ENCODE results near the gene SAFB.

SAFB gene

DNA sequence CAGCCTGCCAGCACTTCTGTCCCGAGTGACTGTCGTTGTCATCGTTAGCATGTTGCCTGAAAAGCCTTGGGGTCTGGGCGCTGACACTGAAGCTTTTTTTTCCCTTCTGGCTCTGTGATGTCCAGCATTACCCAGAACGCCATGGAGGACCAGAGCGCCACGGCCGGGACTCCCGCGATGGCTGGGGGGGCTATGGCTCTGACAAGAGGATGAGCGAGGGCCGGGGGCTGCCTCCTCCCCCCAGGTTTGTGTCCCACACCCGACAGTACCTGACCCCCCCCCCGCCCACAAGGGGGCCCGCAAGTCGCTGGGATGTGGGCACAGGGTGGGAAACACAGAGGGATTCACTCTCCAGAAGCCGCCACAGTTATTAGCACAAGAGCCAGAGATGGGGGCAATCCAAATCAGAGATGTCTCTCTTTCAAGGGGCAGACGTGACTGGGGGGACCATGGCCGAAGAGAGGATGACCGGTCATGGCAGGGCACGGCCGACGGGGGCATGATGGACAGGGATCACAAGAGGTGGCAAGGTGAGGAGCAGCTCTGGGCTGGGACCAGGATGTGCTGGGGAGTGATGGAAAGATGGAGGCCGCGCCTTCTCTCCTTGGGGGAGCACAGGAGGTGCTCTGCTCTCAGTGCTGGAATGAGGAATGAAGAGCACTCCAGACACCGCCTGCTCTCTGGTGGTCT lies 44.2 kb downstream of the SAFB start:
- no peak for DNase-seq (ENCODE audit: low spot score)

DNA sequence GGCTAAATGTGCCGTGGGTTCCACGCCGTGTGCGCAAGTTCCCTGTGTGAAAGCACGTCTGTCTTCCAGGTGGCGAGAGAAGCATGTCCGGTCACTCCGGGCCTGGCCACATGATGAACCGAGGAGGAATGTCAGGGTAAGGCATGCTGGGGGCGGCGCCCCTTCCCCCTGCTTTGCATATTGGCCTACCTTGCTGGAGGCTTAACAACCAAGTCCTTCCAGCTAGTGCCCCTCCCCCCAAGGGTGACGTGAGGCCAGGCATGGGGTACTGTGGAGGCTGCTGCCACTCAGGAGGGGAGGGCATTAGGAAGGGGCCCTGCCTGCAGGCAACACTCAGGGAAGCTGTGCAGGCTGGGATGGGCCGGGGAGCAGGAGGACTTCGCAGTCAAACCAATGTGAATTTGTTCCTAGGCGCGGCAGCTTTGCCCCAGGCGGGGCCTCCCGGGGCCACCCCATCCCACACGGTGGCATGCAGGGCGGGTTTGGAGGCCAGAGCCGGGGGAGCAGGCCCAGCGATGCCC lies 44.9 kb downstream of the SAFB start:
- peak; percentile 61 for DNase-seq (ENCODE audit: low spot score)

DNA sequence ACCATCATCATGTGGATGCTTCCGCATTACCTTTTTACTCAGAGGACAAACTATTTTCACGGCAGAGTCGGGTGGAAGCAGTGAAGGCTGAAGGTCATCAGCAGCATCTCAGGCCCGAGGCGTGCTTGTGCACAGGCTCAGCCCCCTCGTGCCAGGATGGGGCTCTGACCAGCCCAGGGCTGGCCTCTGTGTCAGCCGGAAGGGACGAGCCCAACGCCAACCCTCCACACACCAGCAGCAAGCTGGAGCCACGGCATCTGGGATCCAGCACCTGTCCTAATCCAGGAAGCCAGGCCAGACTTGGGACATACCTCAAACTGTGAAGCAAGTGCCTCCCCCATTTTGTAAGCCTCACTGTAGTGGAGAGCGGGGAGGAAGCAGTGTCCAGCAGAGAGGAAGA lies 46.3 kb downstream of the SAFB start:
- DNase-seq (ENCODE audit: low spot score), result no peak

DNA sequence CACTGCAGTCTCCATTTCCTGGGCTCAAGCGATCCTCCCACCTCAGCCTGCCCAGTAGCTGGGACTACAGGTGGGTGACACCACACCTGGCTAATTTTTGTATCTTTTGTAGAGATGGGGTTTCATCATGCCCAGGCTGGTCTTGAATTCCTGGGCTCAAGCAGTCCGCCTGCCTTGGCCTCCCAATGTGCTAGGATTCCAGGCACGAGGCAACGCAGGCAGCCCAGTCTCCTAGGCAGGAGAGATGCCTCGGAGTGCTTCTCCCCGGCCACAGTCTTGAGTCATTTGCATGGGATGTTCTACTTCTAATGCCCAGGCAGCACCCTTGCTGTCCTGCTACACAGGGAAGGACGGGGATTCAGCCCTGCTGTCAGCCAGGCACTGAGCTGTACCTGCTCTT lies 48.7 kb downstream of the SAFB start:
- no peak for DNase-seq (ENCODE audit: low spot score)

DNA sequence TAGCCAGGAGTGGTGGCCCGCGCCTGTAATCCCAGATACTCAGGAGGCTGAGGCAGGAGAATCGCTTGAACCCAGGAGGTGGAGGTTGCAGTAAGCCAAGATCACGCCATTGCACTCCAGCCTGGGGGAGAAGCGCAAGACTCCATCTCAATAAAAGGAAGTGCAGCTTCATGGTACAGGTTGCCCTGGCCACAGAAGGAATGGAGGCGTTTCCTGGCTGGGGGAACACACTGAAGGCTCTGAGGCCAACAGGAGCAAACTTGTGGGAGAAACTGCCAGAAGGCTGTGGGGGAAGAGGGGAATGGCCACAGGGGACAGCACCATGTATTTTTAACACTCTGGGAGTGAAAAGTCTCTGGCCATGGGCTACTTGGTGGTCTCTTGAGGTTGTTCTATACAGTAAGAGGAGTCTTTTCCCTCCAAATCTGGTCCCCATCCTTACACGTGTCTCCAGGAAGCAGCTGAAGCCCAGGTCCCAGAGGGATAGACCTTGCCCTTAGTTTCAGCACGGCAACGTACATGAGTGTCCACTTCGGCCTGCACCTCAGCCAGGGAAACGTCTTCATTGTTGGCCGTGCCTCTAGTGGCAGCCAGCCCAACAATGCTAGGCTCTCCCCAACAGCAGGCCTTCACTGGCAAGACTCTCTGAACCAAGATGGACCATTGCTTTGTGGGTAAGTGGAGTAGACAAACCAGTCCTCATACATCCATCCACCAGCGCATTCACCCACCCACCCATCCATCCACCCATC lies 50.0 kb downstream of the SAFB start:
- DNase-seq (ENCODE audit: low spot score), result no peak

DNA sequence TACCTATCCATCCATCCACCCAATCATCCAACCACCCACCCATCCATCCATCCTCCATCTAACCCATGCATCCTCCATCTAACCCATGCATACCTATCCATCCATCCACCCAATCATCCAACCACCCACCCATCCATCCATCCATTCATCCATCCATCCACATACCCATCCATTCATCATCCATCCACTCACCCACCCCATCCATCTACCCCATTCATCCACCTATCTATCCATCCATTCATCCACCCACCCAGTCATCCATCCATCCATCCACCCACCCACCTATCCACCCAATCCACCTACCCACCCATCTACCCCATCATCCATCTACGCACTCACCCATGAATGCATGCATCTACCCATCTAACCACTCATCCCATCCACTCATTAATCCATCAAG lies 50.9 kb downstream of the SAFB start:
- no peak for DNase-seq (ENCODE audit: low spot score)

DNA sequence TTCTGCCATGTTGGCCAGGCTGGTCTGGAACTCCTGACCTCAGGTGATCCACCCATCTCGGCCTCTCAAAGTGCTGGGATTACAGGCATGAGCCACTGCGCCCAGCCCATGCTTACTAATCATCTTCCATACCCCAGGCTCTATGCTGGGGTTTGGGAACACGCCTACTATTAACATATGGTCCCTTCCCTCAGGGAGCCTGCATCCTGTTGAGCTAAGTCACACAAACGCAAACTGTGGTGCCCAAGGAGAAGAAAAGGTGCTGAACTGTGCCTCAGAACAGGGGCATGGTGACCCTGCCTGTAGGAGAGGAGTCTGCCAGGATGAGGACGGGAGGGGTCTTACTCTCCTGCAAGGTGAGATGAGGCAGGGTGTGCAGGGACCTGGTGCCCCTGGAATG lies 51.8 kb downstream of the SAFB start:
- no peak for DNase-seq (ENCODE audit: low spot score)

DNA sequence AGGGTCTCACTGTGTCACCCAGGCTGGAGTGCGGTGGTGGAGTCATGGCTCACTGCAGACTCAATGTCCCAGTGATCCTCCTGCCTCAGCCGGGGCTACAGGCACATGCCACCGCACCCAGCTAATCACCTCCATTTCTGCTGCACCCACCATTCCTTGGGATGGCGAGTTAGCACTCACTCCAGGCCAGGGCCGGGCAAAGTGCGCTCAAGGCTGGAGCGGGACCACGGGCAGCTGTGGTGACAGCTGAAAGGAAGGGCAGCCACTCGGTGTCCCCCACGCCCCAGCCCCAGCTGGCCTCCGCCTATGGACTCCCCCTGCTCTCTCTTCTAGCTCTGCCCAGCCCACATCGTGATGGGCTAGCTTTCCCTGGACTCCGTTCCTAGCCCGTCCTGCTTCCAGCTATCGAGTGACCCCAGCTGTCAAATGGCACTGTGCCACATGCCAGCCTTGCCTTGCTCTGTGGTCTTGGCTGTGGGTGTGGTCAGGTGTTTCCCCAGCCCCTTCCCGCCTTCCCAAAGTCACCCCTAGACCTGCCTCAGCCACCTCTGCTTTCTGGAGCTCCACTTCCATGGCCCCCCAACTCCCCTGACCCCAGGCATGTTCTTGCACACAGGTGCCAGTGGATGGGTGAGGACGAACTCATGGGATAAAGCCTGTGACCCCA lies 53.4 kb downstream of the SAFB start:
- no peak for DNase-seq (ENCODE audit: low spot score)

DNA sequence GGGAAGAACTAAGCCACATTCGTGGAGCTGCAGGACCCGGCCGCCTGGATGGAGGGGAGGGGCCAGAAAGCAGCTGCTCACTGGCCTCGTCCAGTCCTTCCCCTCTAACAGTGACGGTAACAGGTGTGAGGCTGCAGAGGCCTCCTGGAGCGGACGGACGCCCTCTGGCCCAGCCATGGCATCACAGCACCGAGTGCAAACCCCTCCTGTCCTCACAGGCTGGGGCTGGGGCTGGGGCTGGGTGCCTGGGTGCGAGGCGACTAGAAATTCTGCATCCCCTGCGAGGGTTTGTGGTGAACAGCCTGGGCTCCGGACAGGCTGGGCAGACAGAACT lies 53.9 kb downstream of the SAFB start:
- DNase-seq (ENCODE audit: low spot score), result no peak

DNA sequence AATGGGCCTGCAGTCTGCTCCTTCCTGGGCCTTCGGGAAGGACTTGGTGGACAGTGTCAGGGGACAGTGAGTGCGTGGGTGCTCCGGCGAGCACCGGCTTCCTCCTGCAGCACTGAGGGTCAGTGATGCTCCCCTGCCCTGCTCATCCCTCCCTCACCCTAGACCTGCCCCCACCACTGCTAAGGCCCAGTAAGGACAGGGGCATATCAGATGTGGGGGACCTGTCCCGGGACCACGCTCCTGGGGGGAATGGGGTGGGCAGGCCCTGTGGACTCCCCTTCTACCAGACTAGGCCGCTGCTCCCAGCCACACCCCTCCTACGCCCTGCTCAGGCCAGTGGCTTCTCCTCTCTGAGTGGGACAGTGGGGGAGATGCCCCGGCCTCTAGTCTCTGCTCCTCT lies 54.3 kb downstream of the SAFB start:
- DNase-seq (ENCODE audit: low spot score), result no peak

DNA sequence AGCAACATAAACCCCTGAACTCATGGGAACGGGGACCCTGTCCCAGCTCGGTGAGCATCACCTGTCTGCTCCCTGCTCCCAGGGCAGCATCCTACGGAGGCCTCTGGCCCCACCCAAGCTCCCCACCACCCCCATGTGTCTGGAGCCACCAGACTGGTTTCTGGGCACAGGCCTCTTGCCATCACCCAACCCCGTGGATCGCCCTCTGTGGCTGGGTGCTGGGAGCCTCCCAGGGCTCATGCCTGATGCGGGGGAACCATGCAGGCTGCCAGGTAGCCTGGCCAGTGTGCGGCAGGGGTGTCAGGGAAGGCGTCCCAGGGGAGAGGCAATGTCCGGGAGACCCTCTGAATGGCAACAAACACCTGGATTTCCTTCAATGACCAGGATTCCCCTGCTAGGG lies 54.7 kb downstream of the SAFB start:
- DNase-seq (ENCODE audit: low spot score), result no peak

DNA sequence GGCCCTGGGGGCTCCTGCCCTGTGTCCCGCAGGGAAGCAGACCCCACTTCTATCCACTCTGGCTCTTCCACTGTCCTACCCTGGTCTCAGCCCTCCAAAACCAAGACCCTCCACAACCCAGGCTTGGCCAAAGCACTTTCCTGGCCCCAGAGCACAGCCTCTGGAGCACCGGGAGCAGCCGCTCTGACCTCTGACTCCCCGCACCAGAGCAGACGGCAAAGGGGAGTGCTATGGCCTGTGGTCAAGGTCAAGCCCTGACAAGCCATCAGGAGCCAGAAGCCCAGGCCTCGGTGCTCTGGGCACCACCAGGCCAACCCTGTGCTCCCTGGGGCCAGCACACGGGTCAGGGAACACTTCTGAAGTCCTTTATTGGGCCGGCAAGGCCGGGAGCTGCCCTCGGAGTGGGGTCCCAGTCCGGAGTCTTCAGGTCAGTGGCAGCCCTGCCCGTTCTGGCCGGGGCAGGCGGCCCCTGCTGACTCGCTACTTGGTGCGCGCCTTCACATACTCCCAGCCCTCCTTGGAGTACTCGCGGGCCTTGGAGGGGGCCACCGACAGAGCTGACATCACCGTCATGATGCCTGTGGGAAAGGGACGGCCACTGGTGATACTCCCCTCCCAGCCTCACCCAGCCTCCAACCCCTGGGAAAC lies 55.3 kb downstream of the SAFB start:
- no peak for DNase-seq (ENCODE audit: low spot score)

DNA sequence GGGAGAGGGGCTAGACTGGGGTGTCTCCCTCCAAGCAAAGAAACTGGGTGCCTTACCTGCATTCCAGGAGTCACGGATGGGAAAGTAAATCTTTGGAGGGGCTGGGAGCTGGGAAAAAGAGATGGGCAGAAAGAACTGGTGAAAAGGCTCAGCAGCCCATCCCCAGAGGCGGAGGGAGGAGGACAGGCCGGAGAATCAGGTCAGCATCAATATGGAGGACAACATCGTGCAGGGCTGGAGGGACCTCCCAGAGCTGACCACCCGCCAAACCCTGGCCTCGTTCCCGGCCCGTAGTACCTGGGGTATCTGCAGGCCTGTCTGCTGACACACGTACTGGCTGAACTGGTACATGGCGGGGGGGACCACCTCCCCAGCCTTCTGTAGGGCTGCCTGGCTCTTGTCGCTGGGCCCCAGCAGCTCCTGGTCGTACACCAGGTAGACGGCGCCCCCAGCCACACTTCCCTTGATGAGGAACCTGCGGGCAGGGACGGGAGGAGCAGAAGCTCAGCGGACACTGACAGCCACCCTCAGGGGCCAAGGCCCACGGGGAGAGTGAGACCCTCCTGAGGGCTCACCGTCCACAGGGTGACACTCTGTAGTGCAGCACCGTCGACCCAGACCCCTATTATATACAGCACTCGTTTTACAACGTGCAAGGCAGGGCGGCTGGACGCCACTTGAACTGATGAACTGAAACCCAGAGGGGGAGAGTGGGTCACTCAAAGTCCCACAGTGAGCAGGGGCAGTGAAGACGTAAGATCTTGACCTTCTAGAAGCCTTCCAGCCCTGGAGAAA lies 56.6 kb downstream of the SAFB start:
- DNase-seq (ENCODE audit: low spot score), result no peak

DNA sequence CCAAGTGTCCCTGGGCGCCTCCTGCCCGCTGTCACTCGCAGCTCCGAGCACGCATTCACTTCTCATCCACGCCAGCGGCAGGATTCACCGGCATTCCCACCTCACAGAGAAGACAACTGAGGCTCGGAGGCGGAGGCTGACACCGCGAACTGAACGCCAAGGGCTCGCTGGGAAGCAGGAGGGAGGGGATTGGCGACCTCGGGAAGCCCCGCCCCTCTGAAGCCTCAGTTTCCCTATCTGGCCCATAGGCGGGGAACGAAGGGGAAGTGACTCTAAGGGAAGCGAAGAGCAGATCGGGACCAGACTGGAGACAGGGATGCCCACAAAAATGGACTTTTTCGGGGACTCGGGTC lies 57.2 kb downstream of the SAFB start:
- no peak for DNase-seq (ENCODE audit: low spot score)

DNA sequence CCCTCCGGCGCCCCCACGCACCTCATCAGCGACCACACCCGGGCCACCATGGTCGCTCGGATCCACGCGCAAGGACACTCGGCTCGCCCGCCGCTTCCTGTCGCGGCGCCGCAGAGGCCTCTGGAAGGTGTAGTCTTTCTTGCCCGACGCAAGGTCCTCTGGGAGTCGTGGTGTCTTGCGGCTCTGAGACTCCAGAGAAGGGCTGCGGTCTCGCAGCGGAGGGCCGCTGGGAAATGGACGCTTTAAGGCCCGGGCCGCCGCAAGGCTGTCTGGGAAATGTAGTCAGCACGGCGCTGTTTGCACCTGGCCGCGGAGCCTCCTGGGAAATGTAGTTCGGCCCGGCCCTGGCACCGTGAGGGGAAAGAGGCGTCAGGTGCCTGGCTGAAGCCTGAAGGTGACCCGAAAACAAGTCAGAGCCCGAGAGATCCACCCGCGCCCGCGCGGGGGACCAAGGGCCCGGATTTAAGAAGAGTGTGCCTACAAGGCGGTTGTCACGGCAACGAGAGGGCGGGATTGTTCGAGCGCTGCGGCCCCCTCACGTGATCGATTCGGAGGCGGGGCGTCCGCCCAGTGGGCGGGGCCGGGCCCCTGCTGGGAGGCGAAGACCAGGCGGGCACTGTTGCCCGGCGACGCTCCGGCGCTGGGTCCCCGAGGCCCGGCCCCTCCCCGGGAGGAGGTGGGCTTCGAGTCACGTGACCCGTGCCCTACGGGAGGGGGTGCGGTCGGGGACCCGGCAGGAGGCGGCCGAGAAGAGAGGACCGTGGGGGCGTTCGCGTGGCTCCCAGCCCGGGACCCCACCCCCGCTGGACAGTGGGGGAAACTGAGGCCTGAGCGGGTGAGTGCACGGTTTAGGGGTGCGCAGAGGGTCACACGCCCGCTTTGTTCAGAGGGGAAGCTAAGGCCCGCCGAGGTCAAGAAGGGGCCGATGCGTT lies 57.8 kb downstream of the SAFB start, which contains the start of the genes HSD11B1L and MICOS13:
Gene HSD11B1L (plus strand): TSS at position 591 of the 932 bp plus-strand sequence. CDS start 3,806 bp downstream, outside the sequence.
Gene MICOS13 (minus strand): TSS at position 80 of the 932 bp plus-strand sequence. CDS start 30 bp downstream, at position 50.
- DNase-seq (ENCODE audit: low spot score), result peak; percentile 99

DNA sequence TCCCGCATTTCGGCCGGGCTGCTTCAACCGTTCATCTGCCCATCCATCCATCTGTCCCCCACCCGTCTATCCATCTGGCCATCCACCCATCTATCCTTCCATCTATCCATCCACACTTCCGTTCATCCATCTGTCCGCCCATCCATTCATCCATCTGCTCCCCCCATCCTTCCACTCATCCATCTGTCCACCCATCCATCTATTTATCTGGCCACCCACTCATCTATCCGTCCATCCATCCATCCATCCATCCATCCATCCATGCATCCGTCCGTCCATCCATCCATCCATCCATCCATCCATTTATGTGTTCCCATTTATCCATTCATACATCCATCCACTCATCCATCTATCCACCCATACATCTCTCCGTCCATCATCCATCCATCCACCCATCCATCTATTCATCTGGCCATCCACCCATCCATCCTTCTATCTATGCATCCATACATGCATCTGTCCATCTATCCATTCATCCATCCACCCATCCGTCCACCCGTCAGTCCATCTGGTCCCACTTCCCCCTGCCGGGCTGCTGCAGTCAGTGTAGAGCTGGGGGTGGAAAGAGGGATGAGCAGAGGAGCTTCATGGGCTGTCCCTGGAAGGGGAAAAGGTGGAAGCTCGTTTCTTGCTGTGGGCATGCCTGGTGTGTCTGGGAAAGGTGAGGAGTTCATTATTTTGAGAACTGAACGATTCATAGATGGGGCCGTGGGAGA lies 58.7 kb downstream of the SAFB start:
- DNase-seq (ENCODE audit: low spot score), result no peak

DNA sequence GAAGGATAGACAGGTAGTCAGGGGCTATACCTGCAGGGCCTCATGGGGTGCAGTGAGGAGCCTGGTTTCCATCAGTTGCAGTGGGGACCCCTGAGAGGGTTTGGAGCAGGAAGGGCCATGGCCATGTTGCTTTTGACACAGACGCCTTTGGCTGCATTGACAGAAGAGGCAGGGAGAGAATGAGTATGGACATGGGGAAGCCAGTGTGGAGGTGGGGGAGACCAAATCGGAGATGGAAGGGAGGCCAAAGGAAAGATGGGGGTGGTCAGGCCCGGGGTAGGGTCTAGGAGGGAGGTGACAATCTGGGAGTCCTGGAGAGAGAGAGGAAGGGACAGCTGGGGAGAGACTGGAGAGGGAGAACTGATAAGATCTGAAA lies 59.2 kb downstream of the SAFB start:
- no peak for DNase-seq (ENCODE audit: low spot score)

DNA sequence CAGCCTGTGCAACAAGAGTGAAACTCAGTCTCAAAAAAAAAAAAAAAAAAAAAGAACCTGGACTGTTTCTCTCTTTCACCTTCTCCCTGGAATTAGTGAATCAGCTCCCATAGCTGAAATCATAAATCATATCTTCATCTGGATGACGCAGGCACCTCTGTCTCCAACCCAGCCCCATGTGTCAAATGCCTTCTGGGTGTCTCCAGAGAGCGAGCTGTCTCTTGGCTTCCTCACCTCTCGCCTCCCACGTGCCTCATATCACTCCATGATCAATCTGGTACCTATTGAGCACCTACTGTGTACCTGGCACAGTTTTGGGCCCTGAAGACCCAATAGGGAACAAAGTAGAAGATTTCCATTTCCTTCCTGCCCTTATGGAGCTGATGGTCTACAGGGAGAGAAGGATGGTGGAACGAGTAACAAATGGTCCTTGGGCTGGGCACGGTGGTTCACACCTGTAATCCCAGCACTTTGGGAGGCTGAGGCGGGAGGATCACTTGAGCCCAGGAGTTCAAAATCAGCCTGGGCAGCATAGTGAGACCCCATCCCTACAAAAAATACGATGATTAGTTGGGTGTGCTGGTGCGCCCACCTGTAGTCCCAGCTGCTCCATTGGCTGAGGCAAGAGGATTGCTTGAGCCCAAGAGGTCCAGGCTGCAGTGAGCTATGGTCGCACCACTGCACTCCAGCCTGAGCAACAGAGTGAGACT lies 60.4 kb downstream of the SAFB start:
- no peak for DNase-seq (ENCODE audit: low spot score)

DNA sequence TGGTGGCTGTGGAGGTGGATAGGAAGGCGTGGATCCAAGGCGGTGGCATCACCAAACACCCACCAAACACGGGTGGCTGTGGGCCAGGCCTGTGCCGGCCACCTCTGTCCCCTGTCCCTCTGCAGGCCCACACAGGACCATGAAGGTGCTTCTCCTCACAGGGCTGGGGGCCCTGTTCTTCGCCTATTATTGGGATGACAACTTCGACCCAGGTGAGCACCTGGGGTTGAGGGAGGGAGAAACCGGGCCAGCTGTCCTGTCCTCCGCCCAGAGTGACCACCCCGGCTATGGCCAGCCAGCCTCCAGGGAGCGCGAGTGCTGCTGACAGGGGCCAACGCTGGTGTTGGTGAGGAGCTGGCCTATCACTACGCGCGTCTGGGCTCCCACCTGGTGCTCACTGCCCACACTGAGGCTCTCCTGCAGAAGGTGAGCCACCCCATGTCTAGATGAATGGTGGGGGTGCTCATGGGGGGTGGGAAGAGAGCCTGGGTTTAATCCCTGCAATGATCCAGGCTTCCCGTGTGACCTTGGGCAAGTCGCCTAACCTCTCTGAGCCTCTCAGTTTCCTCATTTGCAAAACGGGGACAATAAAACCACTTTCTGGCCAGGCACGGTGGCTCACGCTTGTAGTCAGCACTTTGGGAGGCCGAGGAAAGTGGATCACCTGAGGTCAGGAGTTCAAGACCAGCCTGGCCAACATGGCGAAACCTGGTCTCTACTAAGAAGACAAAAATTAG lies 62.0 kb downstream of the SAFB start:
- DNase-seq (ENCODE audit: low spot score), result no peak
